Activated T-cell treated with anti-CD3 and anti-CD28 coated beads, Interleukin-2, amount 50 U/mL, for 72 hours (primary cell): ENCODE measurements around the gene PAFAH1B2. TPM values are rescaled to one million over a fixed set of nuclear protein-coding genes. Genes with fewer than 3 reads are reported as not detected.
"Not testable (repeated sequence)": the region's sequence is repeated elsewhere in the genome, so short reads cannot be mapped to it uniquely, and the experiment has no call there.

Experiments
- ATAC-seq, 2 donors: fragments of 150-1000 bp; cut with Tn5 transposase; replicated peaks in 1 of 2; 2 replicates each; pipeline ENCODE4 v1.10.0; 2021; ENCODE audit warnings: moderate library complexity in 2 of 2, mild to moderate bottlenecking in 1 of 2
- DNase-seq, 2 donors: peaks; one replicate each; pipeline ENCODE4 v3.0.0; 2021 to 2022; ENCODE audit warnings: mixed read lengths in 1 of 2
- H3K27ac Mint-ChIP-seq: one replicate; pipeline ENCODE4 v1.8.0; 2022; ENCODE audit warnings: mild to moderate bottlenecking, moderate library complexity, mixed read lengths
- H3K27me3 Mint-ChIP-seq: one replicate; pipeline ENCODE4 v1.8.0; 2022; ENCODE audit warnings: low read depth, mixed read lengths
- H3K36me3 Mint-ChIP-seq, 2 donors: one replicate each; pipeline ENCODE4 v1.8.0; 2022; ENCODE audit warnings: mixed read lengths in 2 of 2, mild to moderate bottlenecking in 1 of 2; ENCODE audit not compliant: insufficient read depth in 2 of 2
- H3K4me1 Mint-ChIP-seq: one replicate; pipeline ENCODE4 v1.8.0; 2022; ENCODE audit warnings: low read depth, mixed read lengths
- H3K4me3 Mint-ChIP-seq, 2 donors: one replicate each; pipeline ENCODE4 v1.8.0; 2022; ENCODE audit warnings: mild to moderate bottlenecking in 2 of 2, mixed read lengths in 2 of 2, moderate library complexity in 2 of 2
- H3K9me3 Mint-ChIP-seq, 2 donors: one replicate each; pipeline ENCODE4 v1.8.0; 2022; ENCODE audit warnings: mixed read lengths in 2 of 2
- total RNA-seq, 2 donors: library from RNA; stranded (reverse); gene quantifications; one replicate each; pipeline ENCODE4 v1.2.3, GENCODE V29; 2022

The PAFAH1B2 gene
- total RNA-seq, 2 donors from 2014 or later, result 56.7 to 64.3 TPM

- no peaks in the 10 kb centered on the region for H3K27me3 Mint-ChIP-seq
- DNase-seq, result no peak
- ATAC-seq, result no peak
- peaks cover 31% of the 10 kb centered on the region for H3K4me1 Mint-ChIP-seq
- H3K36me3 Mint-ChIP-seq, result peaks cover 0 to 2% of the 10 kb centered on the region in 2 donors
- no peak overlapping the region for H3K4me3 Mint-ChIP-seq
- H3K9me3 Mint-ChIP-seq, result no peaks in the 10 kb centered on the region
- H3K27ac Mint-ChIP-seq, result no peak overlapping the region
These were observed 37.8 kb downstream of the PAFAH1B2 start for GRCh38 chr11:117181586-117182550.

- H3K4me1 Mint-ChIP-seq, result peaks cover 29% of the 10 kb centered on the region
These were observed 38.5 kb downstream of the PAFAH1B2 start for GRCh38 chr11:117182551-117182935.

GRCh38 chr11:117183178-117183577 lies 39.1 kb downstream of the PAFAH1B2 start:
- not testable (repeated sequence) for H3K27ac Mint-ChIP-seq, H3K27me3 Mint-ChIP-seq, H3K4me3 Mint-ChIP-seq, DNase-seq, H3K9me3 Mint-ChIP-seq, H3K36me3 Mint-ChIP-seq, ATAC-seq
- H3K4me1 Mint-ChIP-seq, result peaks cover 23% of the 10 kb centered on the region

More at GRCh38 chr11:117182551-117182935, 38.5 kb downstream of the PAFAH1B2 start:
- Mint-ChIP-seq H3K36me3 (peaks cover 0 to 3% of the 10 kb centered on the region in 2 donors), H3K27ac (no peak overlapping the region), H3K27me3 (no peaks in the 10 kb centered on the region), H3K4me3 (no peak overlapping the region), H3K9me3 (no peaks in the 10 kb centered on the region)
- DNase-seq (no peak), ATAC-seq (no peak)

- Mint-ChIP-seq H3K27ac (no peak overlapping the region), H3K4me1 (peaks cover 20% of the 10 kb centered on the region), H3K9me3 (no peaks in the 10 kb centered on the region), H3K4me3 (no peak overlapping the region), H3K27me3 (no peaks in the 10 kb centered on the region), H3K36me3 (peaks cover 0 to 3% of the 10 kb centered on the region in 2 donors)
- DNase-seq (no peak), ATAC-seq (no peak)
These were observed 39.8 kb downstream of the PAFAH1B2 start for GRCh38 chr11:117183724-117184349.

GRCh38 chr11:117185736-117186430 lies 41.8 kb downstream of the PAFAH1B2 start:
- Mint-ChIP-seq H3K27ac (no peak overlapping the region), H3K9me3 (no peaks in the 10 kb centered on the region), H3K4me1 (peaks cover 4% of the 10 kb centered on the region), H3K27me3 (no peaks in the 10 kb centered on the region), H3K36me3 (peaks cover 0 to 1% of the 10 kb centered on the region in 2 donors), H3K4me3 (no peak overlapping the region)
- DNase-seq (no peak), ATAC-seq (no peak)

GRCh38 chr11:117186431-117186761 lies 42.3 kb downstream of the PAFAH1B2 start:
- no peaks in the 10 kb centered on the region for H3K9me3 Mint-ChIP-seq
- no peak overlapping the region for H3K27ac Mint-ChIP-seq
- H3K36me3 Mint-ChIP-seq, result peaks cover 0 to 1% of the 10 kb centered on the region in 2 donors
- no peak for ATAC-seq
- no peak for DNase-seq
- H3K4me3 Mint-ChIP-seq, result no peak overlapping the region
- H3K4me1 Mint-ChIP-seq, result no peaks in the 10 kb centered on the region
- no peaks in the 10 kb centered on the region for H3K27me3 Mint-ChIP-seq

- Mint-ChIP-seq H3K4me1 (no peaks in the 10 kb centered on the region), H3K36me3 (peaks cover 0 to 1% of the 10 kb centered on the region in 2 donors), H3K27me3 (no peaks in the 10 kb centered on the region), H3K4me3 (no peak overlapping the region), H3K27ac (no peak overlapping the region), H3K9me3 (no peaks in the 10 kb centered on the region)
- DNase-seq, result no peak
- ATAC-seq, result no peak
These were observed 42.9 kb downstream of the PAFAH1B2 start for GRCh38 chr11:117187007-117187406.

GRCh38 chr11:117187428-117187798 lies 43.3 kb downstream of the PAFAH1B2 start:
- Mint-ChIP-seq H3K27me3 (no peaks in the 10 kb centered on the region), H3K4me3 (no peak overlapping the region), H3K4me1 (no peaks in the 10 kb centered on the region), H3K9me3 (no peaks in the 10 kb centered on the region), H3K36me3 (peaks cover 0 to 3% of the 10 kb centered on the region in 2 donors), H3K27ac (no peak overlapping the region)
- ATAC-seq, result no peak
- DNase-seq, result no peak

GRCh38 chr11:117187799-117188481 lies 43.9 kb downstream of the PAFAH1B2 start:
- Mint-ChIP-seq H3K4me3 (no peak overlapping the region), H3K4me1 (no peaks in the 10 kb centered on the region), H3K27ac (no peak overlapping the region), H3K36me3 (peaks cover 0 to 3% of the 10 kb centered on the region in 2 donors), H3K9me3 (no peaks in the 10 kb centered on the region), H3K27me3 (no peaks in the 10 kb centered on the region)
- ATAC-seq (no peak), DNase-seq (no peak)

- Mint-ChIP-seq H3K27ac (no peak overlapping the region), H3K4me1 (no peaks in the 10 kb centered on the region), H3K9me3 (no peaks in the 10 kb centered on the region), H3K36me3 (peaks cover 0 to 4% of the 10 kb centered on the region in 2 donors), H3K27me3 (no peaks in the 10 kb centered on the region), H3K4me3 (no peak overlapping the region)
- DNase-seq (no peak), ATAC-seq (no peak)
These were observed 44.6 kb downstream of the PAFAH1B2 start for GRCh38 chr11:117188620-117189081.

GRCh38 chr11:117189191-117189940 lies 45.3 kb downstream of the PAFAH1B2 start:
- ATAC-seq (no peak), DNase-seq (no peak)
- Mint-ChIP-seq H3K9me3 (no peaks in the 10 kb centered on the region), H3K4me1 (no peaks in the 10 kb centered on the region), H3K27me3 (no peaks in the 10 kb centered on the region), H3K27ac (no peak overlapping the region), H3K36me3 (peaks cover 0 to 4% of the 10 kb centered on the region in 2 donors), H3K4me3 (no peak overlapping the region)

- Mint-ChIP-seq H3K4me1 (no peaks in the 10 kb centered on the region), H3K4me3 (no peak overlapping the region), H3K9me3 (no peaks in the 10 kb centered on the region), H3K27me3 (no peaks in the 10 kb centered on the region), H3K27ac (no peak overlapping the region), H3K36me3 (peaks cover 0 to 4% of the 10 kb centered on the region in 2 donors)
- ATAC-seq (no peak), DNase-seq (no peak)
These were observed 46.0 kb downstream of the PAFAH1B2 start for GRCh38 chr11:117189941-117190544.
